Vagina (tissue), 2 donors: ENCODE data around the gene LYG1.

Experiments
- CTCF ChIP-seq, 3 experiments: fragments of 450-650 bp in 2 of 3; fragments of 200-600 bp in 1 of 3; sonication (generic) in 1 of 3; IDR thresholded peaks; one replicate each; pipeline ENCODE4 v1.5.1; 2017 to 2019; ENCODE audit warnings: antibody characterized with exemption in 3 of 3, mild to moderate bottlenecking in 2 of 3, moderate library complexity in 2 of 3
- POLR2AphosphoS5 ChIP-seq, 2 donors: sonication (generic); formaldehyde crosslinking; IDR thresholded peaks; one replicate each; pipeline ENCODE4 v1.9.0; 2017; ENCODE audit warnings: antibody characterized with exemption in 2 of 2, mild to moderate bottlenecking in 2 of 2, low read depth in 1 of 2; ENCODE audit not compliant: insufficient read depth in 1 of 2

DNA sequence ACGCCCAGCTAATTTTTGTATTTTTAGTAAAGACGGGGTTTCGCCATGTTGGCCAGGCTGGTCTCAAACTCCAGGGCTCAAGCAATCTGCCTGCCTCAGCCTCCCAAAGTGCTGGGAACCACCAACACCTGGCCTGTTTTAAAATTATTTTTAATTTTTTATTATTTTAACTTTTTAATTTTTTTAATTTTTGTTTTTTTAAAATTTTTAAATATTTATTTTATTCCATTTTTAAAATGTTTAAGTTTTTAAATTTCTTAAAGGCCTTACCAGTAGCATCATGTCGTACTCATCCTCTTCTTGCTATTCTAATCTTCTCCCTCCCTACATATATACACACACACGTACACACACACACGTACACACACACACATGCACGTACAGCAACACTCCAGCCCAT lies 1.4 kb downstream of the LYG1 start:
- TF ChIP-seq CTCF (IDR thresholded peaks at IDR 0.05), result no peak
- TF ChIP-seq POLR2AphosphoS5 (IDR thresholded peaks at IDR 0.05; ENCODE audit: insufficient read depth in 1 of 2, low read depth in 1 of 2), result no peak
